Effector memory CD4-positive, alpha-beta T cell (primary cell): ENCODE measurements around the gene PLCH1.

ENCODE experiments used
- DNase-seq, 3 donors: peaks; one replicate each; pipeline ENCODE4 v3.0.0-alpha.2; 2020
- H3K27ac ChIP-seq: 2 replicates; pipeline ENCODE4 v1.7.0; 2013; ENCODE audit warnings: mild to moderate bottlenecking, low read length, moderate library complexity; ENCODE audit not compliant: insufficient read depth, poor library complexity, severe bottlenecking
- H3K27me3 ChIP-seq: replicated peaks from 2 replicates; pipeline ENCODE4 v1.7.0; 2013; ENCODE audit warnings: mild to moderate bottlenecking, low read length; ENCODE audit not compliant: insufficient read depth, control insufficient read depth, poor library complexity, severe bottlenecking
- H3K36me3 ChIP-seq: 2 replicates; pipeline ENCODE4 v1.7.0; 2013; ENCODE audit warnings: mild to moderate bottlenecking, low read length, moderate library complexity; ENCODE audit not compliant: control insufficient read depth, insufficient read depth
- H3K4me1 ChIP-seq: 2 replicates; pipeline ENCODE4 v1.7.0; 2013; ENCODE audit warnings: low read length, mild to moderate bottlenecking; ENCODE audit not compliant: control insufficient read depth, insufficient read depth, poor library complexity, severe bottlenecking
- H3K4me3 ChIP-seq: 2 replicates; pipeline ENCODE4 v1.7.0; 2013; ENCODE audit warnings: low read length, low read depth, mild to moderate bottlenecking; ENCODE audit not compliant: insufficient read depth, poor library complexity, severe bottlenecking
- H3K9me3 ChIP-seq: 2 replicates; pipeline ENCODE4 v1.7.0; 2013; ENCODE audit warnings: mild to moderate bottlenecking, low read length, moderate library complexity; ENCODE audit not compliant: control insufficient read depth

The PLCH1 gene

GRCh38 chr3:155772801-155773200, 27.9 kb upstream of the PLCH1 start:
- Histone ChIP-seq H3K27me3 (no peaks in the 10 kb centered on the region), H3K27ac (no peak overlapping the region), H3K4me3 (no peak overlapping the region), H3K4me1 (no peaks in the 10 kb centered on the region), H3K9me3 (no peaks in the 10 kb centered on the region), H3K36me3 (peaks cover 7% of the 10 kb centered on the region)
- DNase-seq: no peak

- Histone ChIP-seq H3K36me3 (peaks cover 7% of the 10 kb centered on the region), H3K4me1 (no peaks in the 10 kb centered on the region), H3K4me3 (no peak overlapping the region), H3K9me3 (no peaks in the 10 kb centered on the region), H3K27ac (no peak overlapping the region), H3K27me3 (no peaks in the 10 kb centered on the region)
- DNase-seq: no peak
Observed at GRCh38 chr3:155771126-155771525, 26.3 kb upstream of the PLCH1 start.

GRCh38 chr3:155766206-155766605, 21.3 kb upstream of the PLCH1 start:
- H3K27ac ChIP-seq: no peak overlapping the region
- no peaks in the 10 kb centered on the region for H3K36me3 ChIP-seq

GRCh38 chr3:155763870-155764463, 19.1 kb upstream of the PLCH1 start:
- H3K9me3 ChIP-seq: no peaks in the 10 kb centered on the region
- no peak for DNase-seq
- no peak overlapping the region for H3K27ac ChIP-seq
- no peaks in the 10 kb centered on the region for H3K27me3 ChIP-seq
- no peaks in the 10 kb centered on the region for H3K36me3 ChIP-seq
- no peak overlapping the region for H3K4me3 ChIP-seq
- H3K4me1 ChIP-seq: no peaks in the 10 kb centered on the region

More at GRCh38 chr3:155766206-155766605, 21.3 kb upstream of the PLCH1 start:
- no peak overlapping the region for H3K4me3 ChIP-seq
- no peaks in the 10 kb centered on the region for H3K27me3 ChIP-seq
- H3K4me1 ChIP-seq: no peaks in the 10 kb centered on the region
- no peaks in the 10 kb centered on the region for H3K9me3 ChIP-seq
- DNase-seq: no peak

- H3K4me1 ChIP-seq: no peaks in the 10 kb centered on the region
- H3K9me3 ChIP-seq: no peaks in the 10 kb centered on the region
- no peaks in the 10 kb centered on the region for H3K36me3 ChIP-seq
- H3K27me3 ChIP-seq: no peaks in the 10 kb centered on the region
- H3K27ac ChIP-seq: no peak overlapping the region
- no peak for DNase-seq
- H3K4me3 ChIP-seq: no peak overlapping the region
Observed at GRCh38 chr3:155760653-155761052, 15.8 kb upstream of the PLCH1 start.

- Histone ChIP-seq H3K9me3 (no peaks in the 10 kb centered on the region), H3K4me1 (no peaks in the 10 kb centered on the region)
- DNase-seq: no peak
Observed at GRCh38 chr3:155757577-155757976, 12.7 kb upstream of the PLCH1 start.

DNA sequence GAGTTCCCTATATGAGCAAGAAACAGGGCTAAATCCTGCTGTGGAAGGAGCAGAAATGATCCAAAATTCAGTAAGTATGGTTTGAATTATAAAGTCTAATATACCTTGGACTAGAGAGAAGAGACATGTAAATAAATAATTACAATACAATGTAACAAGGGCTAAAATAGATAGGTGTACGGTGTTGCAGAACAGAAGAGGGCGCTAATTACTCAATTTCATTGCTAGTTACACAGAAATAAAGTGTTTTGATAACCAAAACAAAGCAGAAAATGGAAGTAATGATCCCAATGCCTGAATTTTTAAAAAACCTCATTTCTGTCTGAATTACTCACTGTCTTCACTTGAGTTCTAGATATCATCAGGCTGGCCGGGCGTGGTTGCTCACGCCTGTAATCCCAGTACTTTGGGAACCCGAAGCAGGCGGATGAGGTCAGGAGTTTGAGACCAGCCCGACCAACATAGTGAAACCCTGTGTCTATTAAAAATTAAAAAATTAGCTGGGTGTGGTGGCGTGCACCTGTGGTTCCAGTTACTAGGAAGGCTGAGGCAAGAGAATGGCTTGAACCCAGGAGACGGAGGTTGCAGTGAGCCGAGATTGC, 8.3 kb upstream of the PLCH1 start:
- Histone ChIP-seq H3K27ac (no peak overlapping the region), H3K4me3 (no peak overlapping the region), H3K36me3 (no peaks in the 10 kb centered on the region), H3K4me1 (no peaks in the 10 kb centered on the region), H3K27me3 (no peaks in the 10 kb centered on the region), H3K9me3 (no peaks in the 10 kb centered on the region)
- no peak for DNase-seq

More at GRCh38 chr3:155757577-155757976, 12.7 kb upstream of the PLCH1 start:
- H3K27me3 ChIP-seq: no peaks in the 10 kb centered on the region
- H3K36me3 ChIP-seq: no peaks in the 10 kb centered on the region
- H3K27ac ChIP-seq: no peak overlapping the region
- H3K4me3 ChIP-seq: no peak overlapping the region

GRCh38 chr3:155748611-155749365, 3.9 kb upstream of the PLCH1 start:
- H3K27me3 ChIP-seq: no peaks in the 10 kb centered on the region
- H3K4me1 ChIP-seq: peaks cover 7% of the 10 kb centered on the region
- H3K4me3 ChIP-seq: no peak overlapping the region
- no peak overlapping the region for H3K27ac ChIP-seq
- no peaks in the 10 kb centered on the region for H3K9me3 ChIP-seq
- no peak for DNase-seq
- no peaks in the 10 kb centered on the region for H3K36me3 ChIP-seq

GRCh38 chr3:155747946-155748290, 3.0 kb upstream of the PLCH1 start:
- Histone ChIP-seq H3K27ac (no peak overlapping the region), H3K36me3 (no peaks in the 10 kb centered on the region), H3K4me3 (no peak overlapping the region), H3K9me3 (no peaks in the 10 kb centered on the region), H3K4me1 (peaks cover 7% of the 10 kb centered on the region), H3K27me3 (no peaks in the 10 kb centered on the region)
- DNase-seq: no peak

DNA sequence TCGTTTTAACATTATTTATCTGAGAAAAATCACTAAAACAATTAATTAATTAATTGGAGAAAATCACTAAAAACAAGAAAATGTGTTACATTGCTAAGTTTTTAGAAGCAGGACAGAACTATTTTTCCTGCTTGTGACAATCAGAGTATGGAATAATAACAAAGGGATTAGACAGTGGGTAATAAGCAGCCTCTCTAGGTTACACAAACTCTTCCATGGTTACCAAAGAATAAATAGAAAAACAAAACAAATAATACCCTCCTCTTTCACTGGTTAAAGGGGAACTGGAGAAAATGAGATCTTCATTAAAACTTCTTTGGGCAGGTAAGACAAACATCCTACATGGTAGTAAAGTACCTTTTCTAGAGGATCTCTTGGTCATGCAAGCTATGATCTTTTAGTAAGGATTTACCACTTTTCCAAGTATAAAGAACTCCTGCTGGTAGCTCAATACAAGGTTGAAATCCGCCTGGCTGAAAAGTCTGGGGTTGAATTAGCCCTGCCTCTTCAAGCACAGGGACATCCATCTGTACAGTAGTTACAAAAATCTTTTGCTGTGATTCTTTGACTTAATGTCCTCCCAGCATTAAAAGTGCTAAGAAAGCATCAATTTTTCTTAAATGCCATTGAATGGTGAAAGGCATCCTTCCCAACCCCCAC, 2.5 kb upstream of the PLCH1 start:
- Histone ChIP-seq H3K36me3 (no peaks in the 10 kb centered on the region), H3K4me1 (peaks cover 7% of the 10 kb centered on the region), H3K4me3 (no peak overlapping the region), H3K9me3 (no peaks in the 10 kb centered on the region), H3K27ac (no peak overlapping the region), H3K27me3 (no peaks in the 10 kb centered on the region)
- DNase-seq: no peak
